ENCODE measurements around the gene NPC1.
"Not testable (repeated sequence)": the region's sequence is repeated elsewhere in the genome, so short reads cannot be mapped to it uniquely, and the experiment has no call there.

The NPC1 gene

DNA sequence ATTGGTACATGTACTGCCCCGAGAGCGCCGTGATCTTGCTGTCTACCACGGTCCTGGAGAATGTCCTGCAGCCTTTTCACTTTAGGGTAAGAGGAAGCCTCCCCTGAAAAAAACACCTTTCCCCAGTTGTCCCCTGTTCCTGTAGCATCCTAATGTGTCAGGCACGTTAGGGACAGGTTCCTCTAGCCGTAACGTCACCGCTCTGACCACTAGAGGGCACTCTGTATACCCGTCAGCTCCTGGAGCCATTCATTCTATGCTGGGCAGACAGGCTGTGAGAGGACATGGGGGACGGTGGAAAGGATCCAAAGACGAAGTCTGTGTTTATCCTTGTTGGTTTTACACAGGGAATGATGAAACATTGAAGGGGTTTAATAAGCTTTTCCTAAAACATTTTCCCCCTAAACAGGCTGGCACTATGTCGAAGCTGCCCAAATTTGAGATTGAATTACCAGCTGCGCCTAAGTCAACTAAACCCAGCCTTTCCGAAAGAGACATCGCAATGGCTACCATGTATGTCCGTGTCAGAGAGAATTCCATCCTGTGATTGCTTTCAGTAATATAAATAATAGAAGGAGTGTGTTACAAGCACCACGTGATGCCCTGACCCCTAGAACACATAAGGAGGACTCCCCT is 70.3 kb downstream of the NPC1 start:
- peak; percentile 82 for DNase-seq

GRCh38 chr18:23512641-23513040 is 73.7 kb downstream of the NPC1 start:
- no peak for DNase-seq

DNA sequence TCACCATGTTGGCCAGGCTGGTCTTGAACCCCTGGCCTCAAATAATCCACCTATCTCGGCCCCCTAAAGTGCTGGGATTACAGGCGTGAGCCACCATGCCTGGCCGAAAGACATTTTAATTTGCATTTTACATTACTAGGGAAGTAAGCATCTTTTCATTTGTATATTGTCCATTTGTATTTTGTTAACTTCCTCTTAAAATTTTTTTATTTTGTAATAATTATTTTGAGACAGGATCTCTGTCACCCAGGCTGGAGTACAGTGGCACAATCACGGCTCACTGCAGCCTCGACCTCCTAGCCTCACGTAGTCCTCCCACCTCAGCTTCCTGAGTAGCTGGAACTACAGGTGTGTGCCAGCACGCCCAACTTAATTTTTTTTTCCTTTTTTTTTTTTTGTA is 74.1 kb downstream of the NPC1 start:
- not testable (repeated sequence) for DNase-seq

DNA sequence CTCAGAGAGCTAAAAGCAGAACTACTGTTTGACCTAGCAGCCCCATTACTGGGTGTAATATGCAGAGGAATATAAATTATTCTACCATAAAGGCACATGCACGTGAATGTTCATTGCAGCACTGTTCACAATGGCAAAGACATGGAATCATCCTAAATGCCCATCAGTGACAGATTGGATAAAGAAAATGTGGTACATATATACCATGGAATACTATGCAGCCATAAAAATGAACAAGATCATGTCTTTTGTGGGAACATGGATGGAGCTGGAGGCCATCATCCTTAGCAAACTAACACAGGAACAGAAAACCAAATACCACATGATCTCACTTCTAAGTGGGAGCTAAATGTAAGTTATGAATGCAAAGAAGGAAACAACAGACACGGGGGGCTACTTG is 75.4 kb downstream of the NPC1 start:
- not testable (repeated sequence) for DNase-seq

GRCh38 chr18:23506393-23506792 is 79.9 kb downstream of the NPC1 start:
- DNase-seq = no peak

DNA sequence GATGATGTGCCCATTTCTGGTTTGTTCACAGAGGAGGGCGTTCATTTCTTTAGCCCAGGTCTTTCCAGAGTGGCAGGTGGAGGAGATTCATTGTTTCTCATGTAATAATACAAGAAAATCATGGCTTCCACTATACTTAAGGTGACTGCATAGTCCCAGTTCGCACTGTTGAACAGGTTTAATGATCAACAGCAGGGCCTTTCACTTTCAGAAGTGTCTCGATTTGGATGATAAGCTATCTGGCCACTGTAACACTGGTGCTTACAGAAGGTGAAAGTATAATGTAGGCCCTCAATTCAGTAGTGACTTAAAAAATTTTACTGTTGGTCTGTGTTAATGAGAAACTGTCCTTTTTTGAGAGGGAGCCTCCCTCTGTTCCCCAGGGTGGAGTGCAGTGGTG is 81.6 kb downstream of the NPC1 start:
- no peak for DNase-seq

DNA sequence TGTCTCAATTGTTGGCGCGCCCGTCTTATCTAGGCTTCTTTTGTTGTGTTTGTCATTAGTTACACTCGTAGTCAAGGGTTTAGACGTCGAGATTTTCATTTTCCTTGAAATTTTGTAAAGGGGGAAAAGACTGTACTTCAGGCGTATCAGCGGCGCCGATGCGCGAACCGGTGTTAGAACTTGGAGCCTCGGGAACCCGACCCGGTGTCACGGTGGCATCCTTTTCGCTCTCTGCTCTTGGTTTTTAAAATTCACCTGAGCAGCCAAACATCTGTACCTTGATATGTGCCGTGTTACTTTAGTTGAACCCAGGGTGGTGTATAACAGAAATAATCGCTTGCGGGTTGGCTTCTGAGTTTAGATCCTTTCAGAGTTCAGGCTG is 82.4 kb downstream of the NPC1 start:
- no peak for DNase-seq

DNA sequence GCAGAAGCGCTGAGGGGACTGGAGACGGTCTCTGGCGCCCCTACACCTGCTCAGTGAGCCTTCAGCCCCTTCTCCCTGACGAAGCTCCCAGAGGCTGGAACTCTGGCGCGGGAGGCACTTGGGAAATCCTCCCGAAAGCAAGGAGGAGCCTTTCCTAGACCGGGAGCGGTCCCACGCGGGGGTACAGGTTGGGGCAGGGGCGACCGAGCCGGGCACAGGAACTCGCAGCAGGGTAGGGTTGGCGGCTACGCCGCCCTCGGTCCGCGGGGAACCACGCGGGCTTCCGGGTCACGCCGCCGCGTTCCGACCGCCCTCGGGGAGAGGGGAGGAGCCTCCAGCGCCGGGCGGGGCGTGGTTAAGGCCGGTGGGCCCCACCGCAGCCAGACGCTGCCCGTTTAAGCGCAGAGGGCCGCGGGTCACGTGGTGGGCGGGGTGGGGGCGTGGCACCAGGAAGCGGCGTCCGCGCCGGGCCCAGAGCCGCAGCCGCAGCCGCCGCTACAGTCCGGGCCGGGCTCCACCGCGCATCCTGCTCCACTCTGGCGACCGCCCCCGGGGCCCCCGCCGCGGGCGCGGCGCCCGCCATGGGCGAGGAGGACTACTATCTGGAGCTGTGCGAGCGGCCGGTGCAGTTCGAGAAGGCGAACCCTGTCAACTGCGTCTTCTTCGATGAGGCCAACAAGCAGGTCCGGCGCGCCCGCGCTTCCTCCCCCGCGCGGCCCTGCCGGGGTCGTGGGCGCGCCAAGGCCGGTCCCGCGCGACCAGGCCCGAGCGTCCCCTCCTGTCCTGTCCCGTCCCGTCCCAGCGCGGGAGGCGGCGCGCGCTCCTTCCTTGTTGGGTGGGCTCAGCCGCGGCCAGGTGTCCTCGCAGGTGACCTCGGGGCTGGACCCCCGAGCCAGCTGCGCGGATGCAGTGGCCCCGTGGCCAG is 83.0 kb downstream of the NPC1 start, which contains the start of gene RMC1:
Gene RMC1 (plus strand): TSS at position 474 of the 925 bp plus-strand sequence. CDS start 108 bp downstream, at position 582.
- DNase-seq = peak; percentile 96

DNA sequence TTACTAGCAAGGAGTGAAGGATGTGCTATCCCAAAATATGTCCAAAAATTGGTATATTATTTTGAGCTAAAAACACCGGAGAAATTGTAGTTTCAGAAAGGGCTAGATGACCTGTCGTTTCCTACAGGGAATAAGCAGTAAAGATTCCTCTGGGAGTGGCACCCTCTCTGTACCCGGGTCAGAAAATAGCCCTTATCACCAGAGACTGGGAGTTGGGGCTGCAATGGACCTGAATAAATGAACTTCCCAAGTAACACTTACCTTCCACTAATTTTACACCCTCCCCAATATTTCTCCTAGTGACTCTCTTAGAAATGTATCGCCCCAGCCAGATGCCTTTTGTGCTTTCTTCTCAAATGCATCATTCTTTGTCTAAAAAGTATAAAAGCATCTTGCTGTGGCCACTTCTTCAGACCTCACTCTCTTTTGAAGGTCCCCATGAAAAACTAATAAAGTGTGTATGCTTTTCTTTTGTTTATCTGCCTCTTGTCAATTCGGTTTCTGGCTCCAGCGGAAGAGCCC is 83.7 kb downstream of the NPC1 start:
- no peak for DNase-seq

GRCh38 chr18:23501626-23502025 is 84.7 kb downstream of the NPC1 start:
- no peak for DNase-seq

DNA sequence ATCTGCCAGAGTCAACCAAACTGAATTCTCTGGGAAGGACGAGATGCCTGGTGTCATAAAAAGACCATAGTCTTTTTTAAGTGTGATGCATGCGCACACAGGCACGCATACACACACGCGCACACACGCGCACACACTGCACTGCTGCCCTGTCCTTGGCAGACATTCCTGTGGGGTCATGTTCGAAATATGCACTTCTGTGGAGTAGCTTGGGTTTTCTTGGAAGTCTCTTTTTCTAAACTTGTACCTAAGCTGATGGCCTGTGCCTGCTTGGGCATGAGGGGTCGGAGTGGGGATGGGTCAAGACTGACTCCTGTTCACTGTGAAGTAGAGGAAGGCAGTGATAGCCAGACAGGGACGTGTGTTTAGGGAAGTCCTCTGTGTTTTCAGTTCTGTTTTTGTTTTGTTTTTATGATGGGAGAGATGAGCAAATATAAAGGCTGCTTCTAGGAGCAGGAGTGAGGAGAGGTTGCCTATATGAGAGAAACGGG is 87.0 kb downstream of the NPC1 start:
- DNase-seq = no peak

DNA sequence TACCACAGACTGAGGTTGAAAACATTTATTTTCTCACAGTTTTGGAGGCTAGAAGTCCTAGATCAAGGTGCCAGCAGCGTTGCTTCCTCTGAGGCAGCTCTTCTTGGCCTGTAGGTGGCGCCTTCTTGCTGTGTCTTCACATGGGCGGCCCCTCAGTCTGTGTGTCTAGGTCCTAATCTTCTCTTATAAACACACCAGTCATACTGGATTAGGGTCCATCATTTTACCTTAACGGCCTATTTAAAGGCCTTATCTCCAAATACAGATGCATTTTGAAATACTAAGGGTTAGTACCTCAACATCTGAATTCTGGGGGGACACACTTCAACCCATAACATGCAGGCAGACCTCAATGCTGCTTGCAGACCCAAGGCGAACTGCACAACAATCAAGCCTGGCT is 87.4 kb downstream of the NPC1 start:
- peak; percentile 26 for DNase-seq

- DNase-seq = no peak
Measured at GRCh38 chr18:23498117-23498516, 88.2 kb downstream of the NPC1 start.

GRCh38 chr18:23495723-23496440 is 90.4 kb downstream of the NPC1 start:
- no peak for DNase-seq

DNA sequence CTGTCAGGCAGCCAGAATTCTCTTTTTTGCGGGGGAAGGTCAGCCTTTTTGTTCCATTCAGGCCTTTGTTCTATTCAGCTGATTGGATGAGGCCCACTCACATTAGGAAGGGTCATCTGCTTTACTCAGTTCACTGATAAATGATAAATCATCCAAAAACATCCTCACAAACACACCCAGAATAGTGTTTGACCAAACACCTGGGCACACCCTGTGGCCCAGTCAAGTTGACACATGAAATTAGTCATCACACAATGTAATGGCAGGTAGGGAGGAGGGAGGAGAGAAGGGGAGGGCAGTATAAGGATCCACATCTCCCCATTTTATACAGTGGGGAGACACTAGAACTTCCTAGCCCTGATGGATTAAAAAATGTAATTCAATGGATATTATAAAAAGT is 91.3 kb downstream of the NPC1 start:
- no peak for DNase-seq

DNA sequence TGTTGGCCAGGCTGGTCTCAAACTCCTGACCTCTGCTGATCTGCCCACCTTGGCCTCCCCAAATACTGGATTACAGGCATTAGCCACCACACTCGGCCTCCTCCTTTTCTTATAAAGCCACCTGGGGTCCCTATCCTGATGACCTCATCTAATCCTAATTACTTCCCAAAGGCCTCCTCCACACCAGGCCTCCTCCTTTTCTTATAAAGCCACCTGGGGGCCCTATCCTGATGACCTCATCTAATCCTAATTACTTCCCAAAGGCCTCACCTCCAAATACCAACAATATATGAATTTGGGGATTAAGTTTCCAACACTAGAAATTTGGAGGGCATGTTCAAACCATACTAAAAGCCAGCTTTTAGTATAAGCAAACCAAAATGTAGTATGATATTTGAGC is 92.7 kb downstream of the NPC1 start:
- DNase-seq = no peak

DNA sequence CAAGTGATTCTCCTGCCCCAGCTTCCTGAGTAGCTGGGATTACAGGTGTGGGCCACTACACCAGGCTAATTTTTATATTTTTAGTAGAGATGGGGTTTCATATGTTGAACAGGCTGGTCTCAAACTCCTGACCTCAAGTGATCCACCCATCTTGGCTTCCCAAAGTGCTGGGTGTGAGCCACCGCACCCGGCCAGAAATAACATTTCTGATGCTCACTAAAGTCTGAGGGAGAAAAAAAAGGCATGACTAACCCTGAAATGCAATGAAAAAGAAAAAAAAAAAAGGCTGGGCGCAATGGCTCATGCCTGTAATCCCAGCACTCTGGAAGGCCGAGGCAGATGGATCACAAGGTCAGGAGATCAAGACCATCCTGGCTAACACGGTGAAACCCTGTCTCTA is 96.7 kb downstream of the NPC1 start:
- DNase-seq = not testable (repeated sequence)

DNA sequence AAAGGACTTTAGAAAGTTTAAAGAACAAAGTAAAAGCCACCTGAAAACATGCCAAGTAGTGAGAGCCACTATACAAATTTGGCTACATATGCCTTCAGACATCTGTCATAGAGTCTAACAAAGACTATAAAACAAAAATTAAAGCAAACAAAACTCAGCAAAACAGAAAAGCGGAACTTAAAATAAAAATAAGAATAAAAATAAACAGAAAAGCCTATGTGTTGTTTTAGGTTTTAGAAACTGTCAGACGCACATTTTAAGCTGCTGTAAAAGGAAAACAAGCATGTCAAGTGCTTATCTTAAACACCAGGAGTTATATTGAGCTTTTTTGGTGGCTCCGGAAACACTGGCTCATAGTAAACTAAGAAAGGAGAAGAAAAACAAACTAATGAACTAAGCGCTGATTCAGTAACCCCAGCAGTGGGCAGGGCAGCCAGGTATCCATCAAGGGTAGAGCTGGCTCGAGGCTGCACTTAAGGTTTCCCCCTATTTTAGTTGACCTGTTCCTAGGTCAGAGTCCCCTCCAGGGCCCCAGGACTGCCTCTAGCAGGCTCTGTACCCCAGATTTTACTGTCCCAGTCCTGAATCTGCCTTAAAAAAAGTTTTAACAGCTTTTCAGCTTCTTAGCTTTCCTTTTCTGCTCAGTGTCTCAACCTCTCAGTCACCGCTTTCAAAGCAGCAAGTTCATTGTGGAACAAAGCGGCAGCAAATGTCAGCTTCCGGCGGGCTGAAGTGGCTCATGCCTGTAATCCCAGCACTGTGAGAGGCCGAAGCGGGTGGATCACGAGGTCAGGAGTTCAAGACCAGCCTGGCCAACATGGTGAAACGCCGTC is 98.4 kb downstream of the NPC1 start:
- no peak for DNase-seq

- no peak for DNase-seq
Measured at GRCh38 chr18:23485386-23485785, 100.9 kb downstream of the NPC1 start.

GRCh38 chr18:23484561-23485182 is 101.6 kb downstream of the NPC1 start:
- DNase-seq = no peak
